ENCODE data around the gene NIM1K. TPM values are rescaled to one million over a fixed set of nuclear protein-coding genes. Genes with fewer than 3 reads are reported as not detected.

NIM1K gene
- polyA plus RNA-seq, 1 of the 3 experiments (the other 2 are of a cell fraction): 0.16 TPM

DNA sequence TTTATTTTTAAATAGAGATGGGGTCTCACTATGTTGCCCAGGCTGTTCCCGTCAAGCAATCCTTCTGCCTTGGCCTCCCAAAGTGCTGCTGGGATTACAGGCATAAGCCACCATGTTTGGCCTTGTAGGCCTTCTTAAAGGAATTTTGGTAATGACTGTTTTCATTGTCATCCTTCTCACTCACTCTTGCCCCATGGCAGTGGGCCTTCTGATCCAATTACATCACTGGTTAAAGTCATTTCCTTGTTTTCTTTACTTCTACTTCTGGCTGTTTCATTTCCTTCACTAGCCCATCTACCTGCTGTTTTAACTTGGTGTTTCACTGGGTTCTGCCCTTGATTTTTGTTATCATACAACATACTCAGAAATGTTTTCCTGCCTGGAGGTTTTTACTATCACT lies 20.1 kb upstream of the NIM1K start:
- CTCF ChIA-PET: no interaction called here
- Histone ChIP-seq H3K27ac (ENCODE audit: low read depth in 2 of 2, low read length in 1 of 2) (no peak overlapping the region), H3F3A (replicated peaks; ENCODE audit: insufficient read depth) (no peaks in the 10 kb centered on the region), H2AFZ (ENCODE audit: low read depth) (no peak overlapping the region), H3K79me2 (ENCODE audit: insufficient read depth) (no peaks in the 10 kb centered on the region), H3K36me3 (replicated peaks in 1 of 2; ENCODE audit: control insufficient read depth in 1 of 2, insufficient read depth in 2 of 2, low read length in 1 of 2) (peaks cover 26 to 43% of the 10 kb centered on the region in 2 experiments), H3K4me1 (ENCODE audit: control insufficient read depth in 1 of 2, insufficient read depth in 2 of 2, low read depth in 1 of 2, low read length in 1 of 2) (no peaks in the 10 kb centered on the region), H3K9me3 (no peaks in the 10 kb centered on the region), H3K27me3 (ENCODE audit: insufficient read depth) (no peaks in the 10 kb centered on the region), H3K9ac (no peak overlapping the region), H4K20me1 (ENCODE audit: insufficient read depth) (no peaks in the 10 kb centered on the region), H3K4me3 (ENCODE audit: low read depth in 2 of 2, low read length in 1 of 2) (no peak overlapping the region), H3K9me2 (no peaks in the 10 kb centered on the region), H3K4me2 (no peak overlapping the region)
- TF ChIP-seq, protein P1, sequence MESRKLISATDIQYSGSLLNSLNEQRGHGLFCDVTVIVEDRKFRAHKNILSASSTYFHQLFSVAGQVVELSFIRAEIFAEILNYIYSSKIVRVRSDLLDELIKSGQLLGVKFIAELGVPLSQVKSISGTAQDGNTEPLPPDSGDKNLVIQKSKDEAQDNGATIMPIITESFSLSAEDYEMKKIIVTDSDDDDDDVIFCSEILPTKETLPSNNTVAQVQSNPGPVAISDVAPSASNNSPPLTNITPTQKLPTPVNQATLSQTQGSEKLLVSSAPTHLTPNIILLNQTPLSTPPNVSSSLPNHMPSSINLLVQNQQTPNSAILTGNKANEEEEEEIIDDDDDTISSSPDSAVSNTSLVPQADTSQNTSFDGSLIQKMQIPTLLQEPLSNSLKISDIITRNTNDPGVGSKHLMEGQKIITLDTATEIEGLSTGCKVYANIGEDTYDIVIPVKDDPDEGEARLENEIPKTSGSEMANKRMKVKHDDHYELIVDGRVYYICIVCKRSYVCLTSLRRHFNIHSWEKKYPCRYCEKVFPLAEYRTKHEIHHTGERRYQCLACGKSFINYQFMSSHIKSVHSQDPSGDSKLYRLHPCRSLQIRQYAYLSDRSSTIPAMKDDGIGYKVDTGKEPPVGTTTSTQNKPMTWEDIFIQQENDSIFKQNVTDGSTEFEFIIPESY (IDR thresholded peaks at IDR 0.05; ENCODE audit: borderline replicate concordance, low read depth): no peak
- TF ChIP-seq NRF1 (IDR thresholded peaks at IDR 0.05; ENCODE audit: low read depth, low read length): no peak
- TF ChIP-seq TAF1 (IDR thresholded peaks at IDR 0.05; ENCODE audit: borderline replicate concordance, low read depth, low read length): no peak
- no peak for TF ChIP-seq SMC3 (IDR thresholded peaks at IDR 0.05; ENCODE audit: low read depth, low read length)
- TF ChIP-seq FOSL2 (IDR thresholded peaks at IDR 0.05; ENCODE audit: borderline replicate concordance, low read depth): no peak
- TF ChIP-seq SIN3A (IDR thresholded peaks at IDR 0.05; ENCODE audit: borderline replicate concordance, low read depth, low read length): no peak
- POLR2A ChIA-PET: no interaction called here
- 89% methylated on average over 1 of the region's 1 CpG for WGBS (ENCODE audit: low lambda C conversion rate)
- no peak for DNase-seq

DNA sequence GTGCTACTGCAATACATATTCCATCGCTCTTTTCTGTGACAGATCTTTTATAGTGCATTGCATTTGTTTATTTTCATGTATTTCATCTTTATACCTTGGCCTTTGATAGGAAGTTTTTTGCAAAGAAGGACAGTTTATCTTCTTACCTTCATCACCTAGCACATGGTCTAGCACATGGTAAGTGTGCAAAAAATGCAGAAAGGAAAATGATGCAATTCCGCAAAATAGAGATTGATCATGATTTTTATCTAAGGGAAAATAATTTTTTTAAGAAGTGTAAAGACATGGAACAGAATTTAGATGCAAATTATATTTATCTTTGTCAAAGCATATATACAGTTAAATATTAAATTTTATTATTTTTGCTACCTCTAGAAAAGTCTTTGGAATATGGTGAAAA lies 19.2 kb upstream of the NIM1K start:
- no peak overlapping the region for H3K27ac ChIP-seq (ENCODE audit: low read depth in 2 of 2, low read length in 1 of 2)
- ChIA-PET POLR2A (no interaction called here), CTCF (no interaction called here)
- no peak overlapping the region for H3K4me3 ChIP-seq (ENCODE audit: low read depth in 2 of 2, low read length in 1 of 2)
- TF ChIP-seq JUND (IDR thresholded peaks at IDR 0.05) (no peak), RFX5 (IDR thresholded peaks at IDR 0.05; ENCODE audit: low read length) (no peak), ELF1 (IDR thresholded peaks at IDR 0.05) (no peak), NRF1 (IDR thresholded peaks at IDR 0.05; ENCODE audit: low read depth, low read length) (no peak)
- 97% methylated on average over 2 of the region's 2 CpGs for WGBS (ENCODE audit: low lambda C conversion rate)
- H3K9me3 ChIP-seq: no peaks in the 10 kb centered on the region
- H3K36me3 ChIP-seq (replicated peaks in 1 of 2; ENCODE audit: control insufficient read depth in 1 of 2, insufficient read depth in 2 of 2, low read length in 1 of 2): peaks cover 28 to 45% of the 10 kb centered on the region in 2 experiments
- H3F3A ChIP-seq (replicated peaks; ENCODE audit: insufficient read depth): no peaks in the 10 kb centered on the region
- no peaks in the 10 kb centered on the region for H3K9me2 ChIP-seq
- no peak overlapping the region for H3K9ac ChIP-seq
- no peak overlapping the region for H3K4me2 ChIP-seq
- H3K79me2 ChIP-seq (ENCODE audit: insufficient read depth): no peaks in the 10 kb centered on the region
- no peaks in the 10 kb centered on the region for H3K27me3 ChIP-seq (ENCODE audit: insufficient read depth)
- no peaks in the 10 kb centered on the region for H3K4me1 ChIP-seq (ENCODE audit: control insufficient read depth in 1 of 2, insufficient read depth in 2 of 2, low read depth in 1 of 2, low read length in 1 of 2)
- no peak for DNase-seq
- H2AFZ ChIP-seq (ENCODE audit: low read depth): no peak overlapping the region
- H4K20me1 ChIP-seq (ENCODE audit: insufficient read depth): no peaks in the 10 kb centered on the region

DNA sequence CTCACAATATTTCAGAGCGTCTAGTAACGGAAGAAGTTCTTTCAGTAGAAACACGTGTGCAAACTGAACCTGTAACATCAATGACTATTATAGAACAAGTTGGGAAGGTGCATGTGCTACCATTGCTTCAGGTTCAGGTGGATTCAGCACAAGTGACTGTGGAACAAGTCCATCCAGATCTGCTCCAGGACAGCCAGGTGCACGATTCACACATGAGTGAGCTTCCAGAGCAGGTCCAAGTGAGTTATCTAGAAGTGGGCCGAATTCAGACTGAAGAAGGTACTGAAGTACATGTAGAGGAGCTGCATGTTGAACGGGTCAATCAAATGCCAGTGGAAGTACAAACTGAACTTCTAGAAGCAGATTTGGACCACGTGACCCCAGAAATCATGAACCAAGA lies 17.4 kb upstream of the NIM1K start:
- POLR2A ChIA-PET: no interaction called here
- WGBS (ENCODE audit: low lambda C conversion rate): 99% methylated on average over 7 of the region's 7 CpGs

More for the DNA sequence above, 17.4 kb upstream of the NIM1K start:
- Histone ChIP-seq H3K4me2 (no peak overlapping the region), H3K4me1 (ENCODE audit: control insufficient read depth in 1 of 2, insufficient read depth in 2 of 2, low read depth in 1 of 2, low read length in 1 of 2) (no peaks in the 10 kb centered on the region), H3K4me3 (ENCODE audit: low read depth in 2 of 2, low read length in 1 of 2) (no peak overlapping the region), H3F3A (replicated peaks; ENCODE audit: insufficient read depth) (no peaks in the 10 kb centered on the region), H3K79me2 (ENCODE audit: insufficient read depth) (no peaks in the 10 kb centered on the region), H3K27ac (ENCODE audit: low read depth in 2 of 2, low read length in 1 of 2) (no peak overlapping the region), H2AFZ (ENCODE audit: low read depth) (no peak overlapping the region), H3K36me3 (replicated peaks in 1 of 2; ENCODE audit: control insufficient read depth in 1 of 2, insufficient read depth in 2 of 2, low read length in 1 of 2) (peaks cover 34 to 39% of the 10 kb centered on the region in 2 experiments), H3K9ac (no peak overlapping the region), H3K9me3 (no peaks in the 10 kb centered on the region), H3K27me3 (ENCODE audit: insufficient read depth) (no peaks in the 10 kb centered on the region), H4K20me1 (ENCODE audit: insufficient read depth) (no peaks in the 10 kb centered on the region), H3K9me2 (no peaks in the 10 kb centered on the region)
- TF ChIP-seq, protein P2, sequence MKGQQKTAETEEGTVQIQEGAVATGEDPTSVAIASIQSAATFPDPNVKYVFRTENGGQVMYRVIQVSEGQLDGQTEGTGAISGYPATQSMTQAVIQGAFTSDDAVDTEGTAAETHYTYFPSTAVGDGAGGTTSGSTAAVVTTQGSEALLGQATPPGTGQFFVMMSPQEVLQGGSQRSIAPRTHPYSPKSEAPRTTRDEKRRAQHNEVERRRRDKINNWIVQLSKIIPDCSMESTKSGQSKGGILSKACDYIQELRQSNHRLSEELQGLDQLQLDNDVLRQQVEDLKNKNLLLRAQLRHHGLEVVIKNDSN (IDR thresholded peaks at IDR 0.05; ENCODE audit: borderline replicate concordance, low read depth): no peak
- TF ChIP-seq GATA2 (CRISPR knock-in tag; IDR thresholded peaks at IDR 0.05) (no peak), RAD21 (IDR thresholded peaks at IDR 0.05; ENCODE audit: low read length) (no peak), RXRA (IDR thresholded peaks at IDR 0.05; ENCODE audit: borderline replicate concordance, low read depth) (no peak), FOXM1 (IDR thresholded peaks at IDR 0.05; ENCODE audit: low read depth) (no peak), FOSL2 (IDR thresholded peaks at IDR 0.05; ENCODE audit: borderline replicate concordance, low read depth) (no peak)
- TF ChIP-seq, protein P3, sequence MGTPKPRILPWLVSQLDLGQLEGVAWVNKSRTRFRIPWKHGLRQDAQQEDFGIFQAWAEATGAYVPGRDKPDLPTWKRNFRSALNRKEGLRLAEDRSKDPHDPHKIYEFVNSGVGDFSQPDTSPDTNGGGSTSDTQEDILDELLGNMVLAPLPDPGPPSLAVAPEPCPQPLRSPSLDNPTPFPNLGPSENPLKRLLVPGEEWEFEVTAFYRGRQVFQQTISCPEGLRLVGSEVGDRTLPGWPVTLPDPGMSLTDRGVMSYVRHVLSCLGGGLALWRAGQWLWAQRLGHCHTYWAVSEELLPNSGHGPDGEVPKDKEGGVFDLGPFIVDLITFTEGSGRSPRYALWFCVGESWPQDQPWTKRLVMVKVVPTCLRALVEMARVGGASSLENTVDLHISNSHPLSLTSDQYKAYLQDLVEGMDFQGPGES (IDR thresholded peaks at IDR 0.05; ENCODE audit: low read depth, low read length): no peak
- CTCF ChIA-PET: no interaction called here
- DNase-seq: no peak
